Esophagus mucosa (tissue), 1 donor: ENCODE data around the gene RB1. TPM values are rescaled to one million over a fixed set of nuclear protein-coding genes. Genes with fewer than 3 reads are reported as not detected.

Experiments
- ATAC-seq: fragments of 200-7000 bp; cut with Tn5 transposase; one replicate; pipeline ENCODE4 v1.9.1; 2020
- total RNA-seq: library from RNA; stranded (reverse); gene quantifications from one replicate; pipeline ENCODE4 v1.2.4, GENCODE V29; 2023
- donor health status: DM: yes; HTN: yes; CAD: no.

RB1 gene
- total RNA-seq, 1 donor from 2014 or later: 36.1 TPM

- no peak for ATAC-seq
These were observed 153.0 kb downstream of the RB1 start for GRCh38 chr13:48456546-48456945.

DNA sequence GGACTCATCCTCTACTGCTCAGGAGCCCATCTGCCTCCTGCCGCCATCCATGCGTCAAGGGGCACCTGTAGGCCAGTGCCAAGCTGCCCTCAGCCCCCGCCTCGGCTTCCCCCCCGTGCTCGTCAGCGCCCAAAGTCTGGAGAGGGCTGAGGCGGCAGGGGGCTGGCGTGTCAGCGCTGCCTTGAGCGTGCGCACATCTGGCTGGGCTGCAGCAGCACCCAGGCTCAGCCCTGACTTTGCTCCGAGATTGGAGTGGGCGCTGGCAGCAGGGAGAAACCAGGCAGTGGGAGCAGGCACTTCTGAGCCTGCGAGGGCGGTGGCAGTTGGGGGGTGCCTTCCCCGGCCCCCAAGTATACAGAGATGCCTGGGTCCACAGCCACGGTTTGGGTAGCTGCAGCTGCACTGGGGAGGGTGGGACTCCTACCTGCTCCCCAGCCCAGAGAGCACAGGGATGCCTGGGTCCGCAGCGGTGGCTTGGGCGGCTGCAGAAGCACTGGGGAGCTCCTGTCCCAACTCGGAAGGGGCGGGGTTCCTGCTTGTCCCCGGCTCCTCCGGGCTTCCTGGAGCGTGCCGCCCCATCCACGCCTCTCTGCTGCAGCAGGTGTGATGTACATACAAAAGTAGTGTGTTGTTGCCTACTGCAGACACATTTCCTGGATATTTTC is 154.2 kb downstream of the RB1 start:
- peak; percentile 22 for ATAC-seq

- ATAC-seq: no peak
These were observed 171.7 kb downstream of the RB1 start for GRCh38 chr13:48475230-48475629.

- ATAC-seq: no peak
These were observed 172.7 kb downstream of the RB1 start for GRCh38 chr13:48476215-48476614.

DNA sequence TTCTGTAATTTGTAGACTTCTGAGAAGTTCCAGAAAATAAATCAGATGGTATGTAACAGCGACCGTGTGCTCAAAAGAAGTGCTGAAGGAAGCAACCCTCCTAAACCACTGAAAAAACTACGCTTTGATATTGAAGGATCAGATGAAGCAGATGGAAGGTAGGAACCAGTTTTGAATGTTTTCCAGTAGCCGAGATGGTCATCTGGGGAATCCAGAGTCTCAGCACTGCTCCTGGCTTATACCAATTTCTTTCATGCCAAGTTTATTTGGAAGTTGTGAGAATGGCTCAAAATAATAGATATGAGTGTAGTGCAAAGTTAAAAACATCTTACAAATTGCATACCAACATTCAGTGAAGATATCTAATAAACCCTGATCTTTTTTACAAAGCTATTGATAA is 173.1 kb downstream of the RB1 start:
- no peak for ATAC-seq

DNA sequence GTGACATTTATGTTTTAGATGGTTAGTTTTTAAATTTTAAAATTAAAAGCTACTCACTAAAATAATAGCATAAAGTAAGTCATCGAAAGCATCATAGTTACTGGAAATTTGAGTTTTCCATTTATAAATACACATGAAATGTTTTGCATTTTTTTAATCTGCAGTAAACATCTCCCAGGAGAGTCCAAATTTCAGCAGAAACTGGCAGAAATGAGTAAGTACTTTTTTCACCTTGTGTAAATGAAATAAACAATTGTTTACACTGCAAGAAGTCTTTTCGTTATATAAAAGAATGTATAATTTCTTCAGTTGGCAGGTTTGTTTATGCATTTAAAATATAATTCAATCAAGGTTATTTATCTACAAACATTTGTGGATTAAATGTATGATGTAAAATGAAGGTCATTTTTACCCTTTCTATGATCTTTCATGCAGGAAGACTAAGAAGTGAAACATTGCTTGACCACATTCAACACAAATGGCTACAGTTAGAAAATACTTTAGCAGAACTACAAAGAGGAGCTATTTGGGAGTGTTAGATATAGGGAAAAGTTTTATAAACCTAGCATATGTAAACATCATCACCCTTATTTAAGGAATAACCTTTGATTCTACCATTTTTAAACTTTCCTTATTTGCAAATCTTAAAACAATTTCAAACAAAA is 173.8 kb downstream of the RB1 start:
- no peak for ATAC-seq

GRCh38 chr13:48478391-48478790 is 174.8 kb downstream of the RB1 start:
- ATAC-seq: no peak

DNA sequence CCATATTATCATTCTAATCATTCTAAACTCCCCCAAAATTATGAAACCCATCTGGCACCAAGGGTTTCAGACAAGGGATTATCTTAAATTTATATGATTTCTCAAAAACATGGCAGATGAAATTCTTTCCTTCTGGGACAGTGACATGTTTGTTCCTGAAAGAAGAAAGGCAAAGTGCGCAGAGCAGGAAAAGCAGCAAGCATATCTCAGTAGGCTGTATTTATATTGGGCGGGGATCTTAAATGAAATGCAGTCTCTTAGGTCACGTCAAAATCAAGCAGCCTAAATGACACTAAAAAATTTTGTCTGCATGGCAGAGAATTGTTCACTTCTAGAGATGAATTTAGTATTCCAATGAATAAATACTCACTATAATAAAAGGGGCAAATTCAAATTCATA is 180.0 kb downstream of the RB1 start:
- ATAC-seq: no peak

DNA sequence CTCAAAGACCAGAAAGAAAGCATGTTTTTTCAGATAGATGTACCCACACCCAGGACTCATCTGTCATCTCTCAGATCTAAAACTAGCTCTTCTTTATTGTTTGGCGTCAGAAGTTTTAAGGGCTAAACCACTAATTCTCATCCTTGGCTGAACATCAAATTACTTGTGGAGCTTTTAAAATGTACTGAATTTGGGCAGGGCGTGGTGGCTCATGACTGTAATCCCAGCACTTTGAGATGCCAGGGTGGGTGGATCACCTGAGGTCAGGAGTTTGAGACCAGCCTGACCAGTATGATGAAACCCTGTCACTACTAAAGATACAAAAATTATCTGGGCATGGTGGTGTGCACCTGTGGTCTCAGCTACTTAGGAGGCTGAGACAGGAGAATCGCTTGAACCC is 181.9 kb downstream of the RB1 start:
- peak; percentile 71 for ATAC-seq

- ATAC-seq: no peak
These were observed 182.8 kb downstream of the RB1 start for GRCh38 chr13:48486362-48486761.

GRCh38 chr13:48486836-48487235 is 183.3 kb downstream of the RB1 start:
- ATAC-seq: no peak

DNA sequence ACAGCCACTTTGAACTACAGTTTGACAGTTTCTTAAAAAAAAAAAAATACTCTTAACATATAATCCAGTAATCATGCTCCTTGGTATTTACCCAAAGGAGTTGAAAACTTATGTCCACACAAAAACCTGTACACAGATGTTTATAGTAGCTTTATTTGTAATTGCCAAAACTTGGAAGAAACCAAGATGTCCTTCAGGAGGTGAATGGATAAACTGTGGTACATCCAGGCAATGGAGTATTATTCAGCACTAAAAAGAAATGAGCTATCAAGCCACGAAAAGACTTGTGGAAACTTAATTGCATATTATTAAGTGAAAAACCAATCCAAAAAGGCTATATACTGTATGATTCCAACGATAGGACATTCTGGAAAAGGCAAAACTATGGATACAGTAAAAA is 184.4 kb downstream of the RB1 start:
- ATAC-seq: no peak

- ATAC-seq: no peak
These were observed 185.4 kb downstream of the RB1 start for GRCh38 chr13:48488995-48489394.

- ATAC-seq: no peak
These were observed 186.1 kb downstream of the RB1 start for GRCh38 chr13:48489666-48490065.

GRCh38 chr13:48490241-48490640 is 186.7 kb downstream of the RB1 start:
- ATAC-seq: no peak

- no peak for ATAC-seq
These were observed 188.0 kb downstream of the RB1 start for GRCh38 chr13:48491423-48492095.

- ATAC-seq: no peak
These were observed 188.5 kb downstream of the RB1 start for GRCh38 chr13:48492096-48492440.

DNA sequence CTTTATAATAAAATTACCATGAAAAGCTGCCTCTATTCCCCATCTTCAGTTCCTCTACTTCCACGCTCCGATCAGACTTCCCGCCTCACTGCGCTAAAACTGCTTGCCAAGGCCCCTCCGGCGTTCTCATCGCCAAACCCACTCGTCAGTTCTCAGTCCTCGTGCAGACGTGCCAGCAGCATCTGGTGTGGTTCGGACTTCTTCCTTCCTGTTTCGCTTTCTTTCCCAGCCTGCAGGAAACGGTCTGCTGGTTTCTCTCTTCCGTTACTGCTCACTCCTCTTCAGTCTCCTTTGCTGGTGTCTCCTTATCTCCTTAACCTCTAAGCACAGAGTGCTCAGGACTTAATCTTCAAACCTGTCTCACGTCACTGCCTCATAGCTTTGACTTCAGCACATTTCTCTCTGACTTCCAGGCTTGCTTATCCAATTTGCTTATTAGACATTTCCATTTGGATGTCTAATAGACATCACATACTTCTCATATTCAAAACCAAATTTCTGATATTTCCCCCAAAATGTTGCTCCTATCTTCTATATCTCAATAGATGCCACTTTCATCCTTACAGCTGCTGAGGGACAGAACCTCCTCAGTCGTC is 189.0 kb downstream of the RB1 start:
- peak; percentile 54 for ATAC-seq

DNA sequence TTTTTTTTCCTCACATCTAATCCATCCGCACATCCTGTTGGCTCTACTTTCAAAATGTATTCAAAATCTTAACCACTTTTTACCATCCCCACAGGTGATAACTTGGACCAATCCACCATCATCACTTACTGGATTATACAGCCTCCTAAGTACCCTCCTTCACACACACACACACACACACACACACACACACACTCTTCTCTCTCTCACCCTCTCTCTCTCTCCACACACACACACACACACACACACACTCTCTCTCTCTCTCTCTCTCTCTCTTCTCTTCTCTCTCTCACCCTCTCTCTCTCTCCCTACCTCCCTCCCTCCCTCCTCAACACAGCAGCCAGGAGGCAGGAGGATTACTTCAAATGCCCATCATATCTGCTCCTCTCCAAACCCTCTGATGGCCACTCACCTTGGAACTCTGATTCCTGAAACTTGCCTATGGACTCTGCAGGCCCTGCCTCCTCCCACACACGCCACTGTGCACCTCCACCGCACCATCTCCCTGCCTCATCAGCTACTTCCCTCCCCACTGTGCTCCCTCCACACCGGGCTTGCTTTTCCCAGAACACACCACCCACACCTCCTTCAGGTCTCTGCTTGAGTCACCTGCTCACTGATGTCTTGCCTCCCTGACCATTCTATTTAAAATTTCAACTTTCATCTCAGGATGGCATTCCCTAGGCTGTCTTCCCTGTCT is 189.7 kb downstream of the RB1 start:
- peak; percentile 22 for ATAC-seq

GRCh38 chr13:48493851-48494250 is 190.3 kb downstream of the RB1 start:
- ATAC-seq: no peak

DNA sequence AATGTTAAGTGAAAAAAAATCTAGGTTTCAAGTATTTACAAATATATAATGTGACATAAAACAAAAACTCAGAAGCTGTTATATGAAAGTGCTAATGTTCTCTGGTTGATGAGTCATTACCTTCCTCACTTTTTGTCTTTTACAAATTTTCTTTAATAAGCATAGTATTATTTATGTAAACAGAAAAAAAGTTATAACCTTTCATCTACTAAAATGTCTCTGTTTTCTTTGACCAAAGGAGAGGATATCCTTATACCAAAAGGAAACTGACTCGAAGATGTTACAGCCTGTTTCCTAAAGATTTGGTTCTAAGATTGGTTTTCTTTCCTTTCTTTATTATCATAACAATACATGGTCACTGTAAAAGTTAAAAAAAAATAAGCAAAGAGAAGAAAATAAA is 191.3 kb downstream of the RB1 start:
- no peak for ATAC-seq

DNA sequence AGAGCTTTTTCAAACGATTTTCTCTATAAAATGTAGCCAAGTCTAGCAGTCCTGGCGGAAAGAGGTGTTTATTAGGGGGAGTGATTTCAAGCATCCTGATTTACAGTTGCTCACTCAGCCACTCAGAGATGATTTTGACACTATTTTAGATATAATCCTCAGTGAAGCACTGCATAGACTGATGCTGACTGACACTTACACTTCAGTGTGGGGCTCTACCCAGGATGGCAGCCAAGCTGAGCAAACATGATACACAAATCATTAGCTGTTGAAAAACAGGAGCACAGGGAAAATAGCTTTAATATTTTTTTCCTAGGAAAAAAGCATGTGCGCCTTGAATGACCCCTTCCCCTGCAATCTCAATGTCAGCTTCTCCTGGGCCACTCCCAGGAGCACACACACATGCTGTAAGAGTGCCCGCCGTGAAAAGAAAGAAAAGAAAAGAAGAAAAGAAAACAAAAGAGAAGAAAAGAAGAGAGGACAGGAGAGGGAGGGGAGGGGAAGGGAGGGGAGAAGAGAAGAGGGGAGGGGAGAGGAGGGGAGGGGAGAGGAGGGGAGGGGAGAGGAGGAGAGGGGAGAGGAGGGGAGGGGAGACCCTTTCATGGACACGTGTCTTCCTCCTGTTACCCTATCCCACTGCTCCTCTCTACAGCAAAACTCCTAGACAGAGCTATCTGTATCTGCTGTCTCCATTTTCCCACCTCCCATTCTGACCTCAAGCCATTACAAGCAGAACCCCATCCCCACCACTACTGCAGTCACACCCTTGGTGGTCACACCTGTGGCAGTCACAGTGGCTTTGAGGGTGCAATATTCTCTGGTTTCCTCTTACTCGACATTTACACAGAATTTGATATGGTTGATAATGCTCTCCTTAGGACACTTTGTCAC is 193.0 kb downstream of the RB1 start:
- no peak for ATAC-seq
